Upper lobe of right lung (tissue), 1 donor: ENCODE results near the gene PRSS23. TPM values are rescaled to one million over a fixed set of nuclear protein-coding genes. Genes with fewer than 3 reads are reported as not detected.
A peak's percentile ranks its signal among the peaks of the same experiment; 100 is the strongest.

ENCODE experiments used
- ATAC-seq: fragments of 200-7000 bp; cut with Tn5 transposase; one replicate; pipeline ENCODE4 v1.9.1; 2020; ENCODE audit warnings: mild to moderate bottlenecking, moderate library complexity
- DNase-seq: peaks from one replicate; pipeline ENCODE4 v3.0.0-alpha.2; 2020
- H3K27ac ChIP-seq: fragments of 200-600 bp; one replicate; pipeline ENCODE4 v1.8.0; 2022
- H3K27me3 ChIP-seq: fragments of 200-600 bp; one replicate; pipeline ENCODE4 v1.8.0; 2022; ENCODE audit warnings: mild to moderate bottlenecking
- H3K36me3 ChIP-seq: fragments of 200-600 bp; one replicate; pipeline ENCODE4 v1.8.0; 2022
- H3K4me1 ChIP-seq: fragments of 200-600 bp; one replicate; pipeline ENCODE4 v1.8.0; 2022
- H3K4me3 ChIP-seq: fragments of 200-600 bp; one replicate; pipeline ENCODE4 v1.8.0; 2022; ENCODE audit warnings: mild to moderate bottlenecking
- H3K9me3 ChIP-seq: fragments of 200-600 bp; one replicate; pipeline ENCODE4 v1.8.0; 2022
- intact Hi-C: fragments of 100-400 bp; cut with DNase I; formaldehyde crosslinking; loops from one replicate; pipeline ENCODE4 v1.11.0; 2022
- total RNA-seq: library from RNA; stranded (reverse); fragmentation: NEBNext Ultra II Directional; extraction: Animal tissue kit (Norgen Biotek cat#: 25700); gene quantifications from one replicate; pipeline ENCODE4 v1.2.1, GENCODE V29; 2021
- TF ChIP-seq, protein P1 (sequence below): fragments of 200-600 bp; IDR thresholded peaks from one replicate; pipeline ENCODE4 v1.8.0; 2022; ENCODE audit warnings: antibody characterized with exemption
- donor health status: DM: no; HTN: yes; CAD: no; lungs with severe emphysema.

PRSS23 gene
- total RNA-seq, 1 donor from 2014 or later = 100 TPM

DNA sequence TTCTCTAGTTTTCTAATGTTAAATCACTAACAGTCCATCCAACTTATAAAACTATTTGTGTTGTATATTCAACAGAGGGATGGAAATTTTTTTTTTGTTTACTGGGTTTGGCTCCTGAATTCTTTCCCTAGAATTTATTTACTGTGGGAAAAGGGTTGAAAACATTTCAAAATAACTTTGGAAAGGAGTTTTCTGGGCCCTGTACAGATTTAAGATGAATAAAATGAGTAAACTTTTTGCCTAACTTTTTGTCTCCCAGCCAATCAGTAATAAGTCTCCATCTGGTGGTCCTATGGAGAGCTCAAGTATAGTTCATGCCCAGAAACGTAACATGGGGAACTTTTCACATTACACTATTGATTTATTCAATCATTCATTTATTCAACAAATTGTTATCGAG, 16.7 kb upstream of the PRSS23 start:
- Histone ChIP-seq H3K4me3 (no peak overlapping the region), H3K36me3 (no peaks in the 10 kb centered on the region), H3K4me1 (no peaks in the 10 kb centered on the region), H3K27me3 (no peaks in the 10 kb centered on the region), H3K27ac (no peak overlapping the region), H3K9me3 (no peaks in the 10 kb centered on the region)
- intact Hi-C loops = no loop called here
- ATAC-seq (no peak), DNase-seq (no peak)
- TF ChIP-seq, protein P1, sequence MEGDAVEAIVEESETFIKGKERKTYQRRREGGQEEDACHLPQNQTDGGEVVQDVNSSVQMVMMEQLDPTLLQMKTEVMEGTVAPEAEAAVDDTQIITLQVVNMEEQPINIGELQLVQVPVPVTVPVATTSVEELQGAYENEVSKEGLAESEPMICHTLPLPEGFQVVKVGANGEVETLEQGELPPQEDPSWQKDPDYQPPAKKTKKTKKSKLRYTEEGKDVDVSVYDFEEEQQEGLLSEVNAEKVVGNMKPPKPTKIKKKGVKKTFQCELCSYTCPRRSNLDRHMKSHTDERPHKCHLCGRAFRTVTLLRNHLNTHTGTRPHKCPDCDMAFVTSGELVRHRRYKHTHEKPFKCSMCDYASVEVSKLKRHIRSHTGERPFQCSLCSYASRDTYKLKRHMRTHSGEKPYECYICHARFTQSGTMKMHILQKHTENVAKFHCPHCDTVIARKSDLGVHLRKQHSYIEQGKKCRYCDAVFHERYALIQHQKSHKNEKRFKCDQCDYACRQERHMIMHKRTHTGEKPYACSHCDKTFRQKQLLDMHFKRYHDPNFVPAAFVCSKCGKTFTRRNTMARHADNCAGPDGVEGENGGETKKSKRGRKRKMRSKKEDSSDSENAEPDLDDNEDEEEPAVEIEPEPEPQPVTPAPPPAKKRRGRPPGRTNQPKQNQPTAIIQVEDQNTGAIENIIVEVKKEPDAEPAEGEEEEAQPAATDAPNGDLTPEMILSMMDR = no peak

DNA sequence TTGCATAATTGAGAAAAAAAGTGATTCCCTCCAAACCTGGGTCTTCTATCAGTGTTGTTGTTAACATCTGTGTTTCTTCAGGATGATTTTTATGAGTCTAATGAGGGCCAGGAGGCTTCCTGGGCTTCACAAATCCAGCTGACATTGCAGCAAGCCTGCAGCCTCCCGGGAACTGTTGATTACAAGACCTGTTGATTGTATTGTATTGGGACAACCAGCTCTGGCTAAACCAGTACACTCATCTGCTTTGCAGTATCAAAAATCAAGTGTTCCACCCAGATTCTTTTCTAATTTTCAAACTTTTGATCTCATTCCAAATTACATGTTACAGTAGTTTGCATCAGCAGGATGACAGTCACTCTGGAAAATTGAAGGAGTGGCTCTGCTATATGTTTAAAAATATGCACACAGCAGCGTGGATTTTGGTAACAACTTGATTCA, 16.1 kb upstream of the PRSS23 start:
- ATAC-seq (no peak), DNase-seq (no peak)
- no peak overlapping the region for H3K4me3 ChIP-seq
- TF ChIP-seq, protein P1 = no peak
- intact Hi-C loops = no loop called here
- no peak overlapping the region for H3K27ac ChIP-seq
- no peaks in the 10 kb centered on the region for H3K36me3 ChIP-seq
- no peaks in the 10 kb centered on the region for H3K9me3 ChIP-seq
- no peaks in the 10 kb centered on the region for H3K4me1 ChIP-seq
- no peaks in the 10 kb centered on the region for H3K27me3 ChIP-seq

DNA sequence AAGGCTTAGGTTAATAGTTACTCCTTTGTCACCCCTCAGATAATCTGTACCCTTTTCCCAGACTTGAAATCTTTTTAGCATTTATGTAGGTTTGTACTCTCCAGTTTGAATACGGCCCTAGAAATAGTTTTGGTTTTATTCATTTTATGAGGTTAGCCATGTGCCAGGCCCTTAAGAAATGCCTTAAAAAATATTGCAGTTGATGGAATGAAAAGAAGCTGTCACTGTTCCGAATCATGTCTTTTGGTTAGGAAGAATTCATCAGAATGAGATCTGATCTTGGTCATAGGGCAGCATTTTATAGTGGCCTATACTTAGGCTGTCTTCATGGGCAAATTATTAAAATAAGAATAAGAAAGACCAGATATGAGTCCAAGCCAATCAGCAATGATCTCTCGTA, 14.8 kb upstream of the PRSS23 start:
- TF ChIP-seq, protein P1 = no peak

DNA sequence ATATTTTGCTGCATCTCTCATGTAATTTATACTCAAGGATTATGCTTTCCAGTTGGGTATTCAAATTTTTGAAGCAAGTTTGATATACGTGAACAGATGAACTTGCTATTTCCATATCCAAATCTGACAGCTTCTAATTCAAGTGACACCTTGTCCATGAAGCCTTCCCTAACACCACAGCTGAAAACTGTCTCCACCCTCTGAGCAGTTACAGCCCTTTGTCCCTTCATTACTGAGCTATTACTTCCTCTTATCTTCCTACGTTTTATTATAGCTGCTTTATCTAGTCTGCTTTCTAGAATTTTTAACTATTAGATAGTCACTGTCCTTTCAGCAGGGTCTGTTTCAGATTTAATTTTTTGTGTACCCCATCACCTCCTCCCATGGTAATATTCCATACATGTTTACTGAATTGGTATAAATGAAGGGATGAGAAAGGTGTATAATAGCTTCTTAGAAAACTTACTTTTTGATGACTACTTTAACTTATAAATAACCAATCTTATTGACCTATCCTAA, 13.3 kb upstream of the PRSS23 start:
- no peak for DNase-seq
- ATAC-seq = peak; percentile 21
- Histone ChIP-seq H3K4me1 (no peaks in the 10 kb centered on the region), H3K36me3 (no peaks in the 10 kb centered on the region), H3K4me3 (no peak overlapping the region), H3K9me3 (no peaks in the 10 kb centered on the region), H3K27me3 (no peaks in the 10 kb centered on the region), H3K27ac (no peak overlapping the region)
- intact Hi-C loops = no loop called here
- TF ChIP-seq, protein P1 = no peak

More for the DNA sequence above, 14.8 kb upstream of the PRSS23 start:
- H3K36me3 ChIP-seq = no peaks in the 10 kb centered on the region
- H3K4me1 ChIP-seq = no peaks in the 10 kb centered on the region
- ATAC-seq (no peak), DNase-seq (no peak)
- H3K27me3 ChIP-seq = no peaks in the 10 kb centered on the region
- H3K4me3 ChIP-seq = no peak overlapping the region
- H3K27ac ChIP-seq = no peak overlapping the region
- no peaks in the 10 kb centered on the region for H3K9me3 ChIP-seq
- intact Hi-C loops = no loop called here

DNA sequence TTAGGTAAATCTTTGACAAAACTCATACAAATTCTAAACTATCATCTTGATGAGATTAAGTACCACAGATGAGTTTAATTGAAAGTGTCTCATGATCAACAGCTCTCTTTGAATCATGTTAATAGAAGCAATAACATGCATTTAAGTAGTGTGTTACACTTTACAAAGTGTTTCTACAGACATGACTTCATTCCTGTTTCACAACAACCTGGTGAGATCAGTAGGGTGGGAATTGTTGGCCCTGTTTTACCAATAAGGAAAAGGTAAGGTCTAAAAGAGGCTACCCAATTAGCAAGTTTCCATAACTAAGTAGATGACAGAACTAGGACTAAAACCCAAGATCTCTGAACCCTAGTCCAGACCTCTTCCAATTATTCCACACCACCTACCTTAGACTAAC, 12.7 kb upstream of the PRSS23 start:
- DNase-seq (no peak), ATAC-seq (no peak)
- no peaks in the 10 kb centered on the region for H3K27me3 ChIP-seq
- H3K36me3 ChIP-seq = no peaks in the 10 kb centered on the region
- H3K4me3 ChIP-seq = no peak overlapping the region
- TF ChIP-seq, protein P1 = no peak
- no peaks in the 10 kb centered on the region for H3K4me1 ChIP-seq
- no peaks in the 10 kb centered on the region for H3K9me3 ChIP-seq
- intact Hi-C loops = no loop called here
- no peak overlapping the region for H3K27ac ChIP-seq

DNA sequence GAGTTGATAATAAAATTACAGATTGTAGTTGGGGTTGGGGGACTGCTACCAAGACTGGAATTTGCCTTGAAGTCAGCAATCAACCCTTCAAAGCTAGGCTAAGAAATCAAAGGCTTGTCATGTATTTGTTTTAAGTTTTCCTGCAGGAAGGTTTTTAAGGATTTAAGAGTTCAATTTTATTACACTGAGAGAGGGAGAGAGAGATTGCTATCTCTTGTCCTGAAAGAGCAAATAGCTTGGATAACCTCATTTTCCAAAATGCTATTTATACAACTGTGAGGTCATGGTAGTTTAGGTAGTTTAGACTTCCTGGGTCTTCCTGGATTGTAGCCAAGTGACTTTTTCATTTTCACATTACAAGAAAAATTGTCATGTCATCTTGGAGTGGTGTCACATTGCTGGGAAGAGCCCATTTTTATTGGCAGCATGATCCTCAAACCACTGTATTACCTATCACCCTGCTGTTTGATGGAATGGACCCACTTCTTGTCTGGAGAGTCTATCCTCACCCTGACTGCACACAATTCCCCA, 10.1 kb upstream of the PRSS23 start:
- no peaks in the 10 kb centered on the region for H3K4me1 ChIP-seq
- no peaks in the 10 kb centered on the region for H3K36me3 ChIP-seq
- TF ChIP-seq, protein P1 = no peak
- no peak for ATAC-seq
- H3K9me3 ChIP-seq = no peaks in the 10 kb centered on the region
- H3K27ac ChIP-seq = no peak overlapping the region
- intact Hi-C loops = no loop called here
- no peak for DNase-seq
- no peaks in the 10 kb centered on the region for H3K27me3 ChIP-seq
- H3K4me3 ChIP-seq = no peak overlapping the region
